GM21619 (cell line): Measurements from ENCODE around the gene PRKAG3.
"Not testable (repeated sequence)": the region's sequence is repeated elsewhere in the genome, so short reads cannot be mapped to it uniquely, and the experiment has no call there.

ENCODE experiments used
- ATAC-seq: cut with Tn5 transposase; IDR thresholded peaks from one replicate; pipeline ENCODE4 v1.9.1; 2021; ENCODE audit not compliant: unreplicated experiment

PRKAG3 gene

GRCh38 chr2:218844334-218844733, 12.7 kb upstream of the PRKAG3 start:
- not testable (repeated sequence) for ATAC-seq

DNA sequence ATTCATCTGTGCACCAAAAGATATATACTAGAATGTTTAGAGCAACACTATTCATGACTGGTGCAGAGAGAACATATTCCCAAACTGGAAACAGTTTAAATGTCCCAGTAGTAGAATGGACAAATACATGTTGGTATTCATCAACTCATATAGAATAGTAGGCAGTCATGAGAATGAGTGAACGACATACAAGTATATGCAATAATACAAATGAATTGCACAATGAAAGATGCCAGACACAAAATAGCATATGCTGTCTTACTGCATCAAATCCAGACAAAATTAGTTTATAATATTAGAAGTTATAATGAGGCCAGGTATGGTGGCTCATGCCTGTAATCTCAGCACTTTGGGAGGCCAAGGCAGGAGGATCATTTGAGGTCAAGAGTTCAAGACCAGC, 8.3 kb upstream of the PRKAG3 start:
- no peak for ATAC-seq

- no peak for ATAC-seq
Measured at GRCh38 chr2:218839430-218839829, 7.8 kb upstream of the PRKAG3 start.

GRCh38 chr2:218837495-218837894, 5.9 kb upstream of the PRKAG3 start:
- ATAC-seq: no peak

GRCh38 chr2:218834685-218835084, 3.1 kb upstream of the PRKAG3 start:
- no peak for ATAC-seq

DNA sequence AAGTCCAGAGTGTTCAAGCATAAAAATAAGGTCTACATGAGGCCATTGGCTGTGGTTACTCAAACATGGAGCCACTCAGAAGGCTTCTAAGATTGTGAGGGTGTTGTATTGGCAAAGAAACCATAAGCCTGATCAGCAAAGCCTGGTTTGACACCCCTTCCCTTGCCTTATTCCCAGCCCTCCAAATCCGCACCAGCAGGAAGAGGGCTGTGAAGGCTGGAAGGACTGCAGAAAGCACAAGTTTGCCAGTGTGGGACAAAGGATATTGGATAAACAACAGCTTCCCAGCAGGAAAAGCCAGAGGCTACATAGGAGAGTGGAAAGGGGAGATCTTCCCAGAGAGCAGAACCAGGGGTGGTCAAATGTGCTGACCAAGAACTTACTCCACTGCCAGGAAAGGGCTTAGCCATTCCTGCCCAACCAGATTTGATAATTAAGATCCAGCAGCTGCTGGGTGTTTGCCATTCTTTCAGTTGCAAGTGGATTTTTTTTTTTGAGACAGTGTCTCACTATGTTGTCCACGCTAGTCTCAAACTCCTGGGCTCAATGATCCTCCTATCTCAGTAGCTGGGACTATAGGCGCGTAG, 1.5 kb upstream of the PRKAG3 start:
- ATAC-seq: no peak

DNA sequence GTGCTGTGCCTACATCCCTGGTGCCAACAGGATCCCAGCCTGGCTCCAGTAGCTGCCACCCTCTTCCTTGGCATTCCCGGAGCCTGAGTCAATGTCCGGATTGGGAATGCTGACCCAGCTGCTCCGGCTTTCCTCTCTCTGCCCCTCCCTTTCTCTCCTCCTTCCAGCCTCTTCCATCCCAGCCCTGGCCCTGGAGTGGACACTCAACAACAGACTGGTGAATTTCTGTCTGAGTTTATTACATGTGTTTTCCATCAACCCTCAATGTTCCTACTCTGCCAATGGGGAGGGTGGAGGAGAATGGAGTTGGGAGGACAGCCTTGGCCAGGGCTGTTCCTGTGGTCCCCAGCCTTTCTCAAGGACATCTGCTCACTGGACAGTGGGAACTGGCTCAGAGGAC, 917 bp upstream of the PRKAG3 start:
- ATAC-seq: no peak

GRCh38 chr2:218832081-218832480, 478 bp upstream of the PRKAG3 start:
- no peak for ATAC-seq

DNA sequence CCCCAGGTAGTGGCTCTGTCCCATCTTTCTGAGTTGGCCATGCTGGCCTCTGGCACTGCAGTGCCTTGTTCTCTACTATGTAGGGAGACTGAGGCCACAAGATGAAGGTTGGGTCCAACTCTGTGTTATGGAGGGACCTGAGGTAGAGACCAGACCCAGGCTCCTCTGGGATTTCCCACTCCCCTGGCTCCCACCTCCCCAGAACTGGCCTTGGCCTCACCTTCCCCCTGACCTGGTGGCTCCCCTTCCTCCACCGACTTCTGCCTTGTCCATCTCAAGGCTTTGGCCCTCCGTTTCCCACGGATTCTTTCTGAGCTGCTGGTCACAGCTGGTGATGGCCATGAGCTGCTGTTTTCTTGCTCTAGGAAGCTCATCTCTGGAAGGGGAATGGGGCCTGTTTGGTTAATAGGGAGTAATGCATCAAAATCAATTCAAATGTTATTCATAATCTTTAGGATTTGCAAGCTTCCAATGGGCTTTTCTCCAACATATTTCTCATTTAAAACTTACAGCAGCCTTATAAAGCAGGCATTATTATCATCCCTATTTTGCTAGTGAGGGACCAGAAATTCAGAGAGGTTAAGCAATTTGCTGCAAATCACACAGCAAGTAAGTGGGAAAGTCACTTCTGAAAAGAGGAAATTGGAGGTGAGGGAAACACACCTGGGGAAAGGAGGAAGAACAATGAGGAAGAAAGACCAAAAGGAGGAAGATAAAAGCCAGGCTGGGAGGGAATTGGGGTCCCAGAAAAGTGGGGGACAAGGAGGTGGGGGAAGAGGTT, 887 bp downstream of the PRKAG3 start:
- ATAC-seq: no peak

DNA sequence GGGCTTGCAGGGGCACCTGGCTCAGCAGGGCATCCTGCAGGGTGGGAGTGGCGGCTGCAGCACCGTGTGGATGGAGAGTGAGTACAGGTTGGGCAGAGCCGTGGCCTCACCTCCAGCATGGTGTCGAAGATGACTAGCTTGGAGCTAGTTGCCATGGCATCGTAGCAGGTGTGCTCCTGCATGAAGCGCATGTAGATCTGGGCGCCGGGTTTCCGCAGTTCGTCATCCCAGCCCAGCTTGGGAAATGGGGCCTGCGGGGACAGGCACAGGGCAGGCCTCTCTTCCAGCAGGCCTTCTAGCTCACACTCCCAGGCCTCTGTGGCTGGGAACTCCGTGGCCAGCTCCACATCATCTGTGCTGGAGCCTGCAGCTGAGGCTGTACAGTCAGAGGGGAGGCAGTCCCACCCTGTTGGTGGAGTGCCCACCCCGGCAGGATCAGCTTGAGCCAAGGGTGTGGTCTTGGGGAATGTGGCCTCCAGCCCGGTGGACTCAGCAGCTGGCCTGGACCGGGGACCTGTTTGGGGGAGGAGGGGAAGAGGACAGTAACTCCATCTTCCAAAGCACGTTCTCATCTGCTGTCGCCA, 1.6 kb downstream of the PRKAG3 start:
- no peak for ATAC-seq

GRCh38 chr2:218828477-218828778, 3.2 kb downstream of the PRKAG3 start:
- ATAC-seq: no peak

DNA sequence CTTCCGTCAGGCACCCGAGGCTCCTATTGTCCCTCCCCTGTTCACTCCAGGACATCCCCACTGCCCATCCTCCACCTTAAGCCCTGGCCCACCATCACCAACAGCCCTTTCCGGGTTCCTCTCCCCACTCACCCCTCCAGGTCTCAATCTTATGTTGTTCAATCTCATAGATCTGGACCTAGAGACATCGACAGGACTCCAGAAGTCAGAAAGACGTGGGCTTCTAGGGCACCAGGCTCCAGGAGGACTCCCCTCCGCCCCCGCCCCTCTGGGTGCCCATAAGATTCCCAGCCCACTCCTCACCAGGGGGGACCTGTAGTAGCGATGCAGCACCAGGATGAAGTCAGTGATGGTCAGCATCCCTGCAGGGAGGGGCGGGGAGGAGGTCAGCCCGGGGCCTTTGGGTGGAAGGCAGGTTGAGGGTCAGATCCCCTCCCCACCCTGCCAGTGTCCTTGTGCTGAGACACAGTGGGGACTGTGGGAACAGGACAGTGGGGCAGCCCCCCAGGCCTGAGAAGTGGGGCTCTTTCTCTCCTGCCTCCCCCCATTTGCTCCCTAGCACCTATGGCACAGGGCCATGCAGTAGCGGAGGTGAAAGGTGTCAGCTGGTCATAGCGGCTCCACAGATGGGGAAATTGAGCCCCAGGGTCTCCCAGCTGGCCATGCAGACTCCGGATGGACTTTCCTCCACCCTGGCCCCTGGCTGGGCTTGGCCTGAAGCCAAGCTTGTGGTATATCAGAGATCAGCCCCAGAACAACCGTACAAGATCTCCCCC, 3.7 kb downstream of the PRKAG3 start:
- ATAC-seq: no peak

DNA sequence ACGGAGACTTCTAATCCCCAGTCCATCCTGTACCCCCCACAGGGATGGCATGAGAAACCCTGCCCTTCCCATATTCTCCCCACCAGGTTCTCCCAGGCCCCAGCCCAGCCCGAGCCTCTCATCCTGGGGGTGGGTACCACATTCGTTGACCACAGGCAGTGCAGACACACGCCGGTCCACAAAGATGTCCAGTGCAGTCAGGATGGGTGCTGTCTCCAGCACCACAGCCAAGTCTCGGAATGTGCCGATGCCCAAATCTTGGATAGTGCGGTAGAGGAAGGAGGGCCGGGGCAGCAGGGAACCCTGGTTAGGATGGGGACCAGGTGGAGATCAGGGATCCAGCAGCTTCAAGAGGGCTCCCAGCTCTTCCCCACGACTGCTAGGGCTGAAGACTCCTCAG, 4.8 kb downstream of the PRKAG3 start:
- no peak for ATAC-seq

- no peak for ATAC-seq
Measured at GRCh38 chr2:218824004-218824403, 7.6 kb downstream of the PRKAG3 start.

DNA sequence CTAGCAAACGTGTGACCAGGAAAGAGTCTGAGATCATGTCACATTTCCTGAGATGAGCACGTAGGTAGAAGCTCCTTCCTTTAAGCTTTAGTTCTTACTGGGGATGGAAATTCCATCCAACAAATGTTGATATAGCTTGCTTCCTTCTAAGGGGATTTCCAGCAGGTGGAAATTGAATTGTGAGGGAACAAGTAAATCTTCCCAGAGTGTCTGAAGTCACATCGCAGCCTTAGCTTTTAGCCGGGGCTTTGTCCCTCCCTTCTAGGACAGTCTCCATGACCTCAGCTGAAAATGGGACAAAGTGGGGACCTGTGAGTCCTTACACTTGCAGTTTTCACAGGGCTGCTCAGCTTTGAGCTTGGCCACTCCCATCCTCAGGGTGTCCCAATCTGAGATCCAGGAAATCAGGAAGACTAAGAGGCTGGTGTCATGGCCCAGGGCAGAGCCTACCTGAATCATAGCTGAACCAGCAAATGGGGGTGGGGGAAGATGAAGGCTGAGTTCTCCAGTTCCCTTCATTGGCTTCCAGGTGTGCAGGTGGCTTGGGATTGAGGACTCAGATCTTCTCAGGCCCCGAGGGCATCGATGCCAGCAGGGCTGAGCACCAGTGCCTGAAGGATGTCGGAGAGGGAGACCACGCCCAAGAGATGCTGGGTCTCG, 8.3 kb downstream of the PRKAG3 start:
- no peak for ATAC-seq

DNA sequence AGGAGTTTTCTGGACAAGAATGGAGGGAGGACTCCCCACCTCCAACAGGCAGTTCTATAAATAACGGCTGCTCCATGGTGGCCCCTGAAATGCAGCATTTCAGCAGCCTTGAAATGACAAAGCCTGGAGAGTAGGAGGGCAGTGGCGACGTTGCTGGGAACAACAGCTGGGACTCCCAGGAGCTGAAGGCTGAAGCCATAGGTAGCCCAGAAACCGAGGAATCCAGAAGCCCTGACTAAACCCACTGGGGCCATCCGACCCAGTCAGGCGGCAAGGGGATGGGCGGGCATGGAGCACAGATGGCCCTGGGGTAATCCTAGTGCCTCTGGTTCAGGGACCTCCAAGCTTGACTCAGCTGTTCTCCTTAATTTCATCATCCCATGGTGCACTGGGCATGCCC, 9.0 kb downstream of the PRKAG3 start:
- no peak for ATAC-seq

DNA sequence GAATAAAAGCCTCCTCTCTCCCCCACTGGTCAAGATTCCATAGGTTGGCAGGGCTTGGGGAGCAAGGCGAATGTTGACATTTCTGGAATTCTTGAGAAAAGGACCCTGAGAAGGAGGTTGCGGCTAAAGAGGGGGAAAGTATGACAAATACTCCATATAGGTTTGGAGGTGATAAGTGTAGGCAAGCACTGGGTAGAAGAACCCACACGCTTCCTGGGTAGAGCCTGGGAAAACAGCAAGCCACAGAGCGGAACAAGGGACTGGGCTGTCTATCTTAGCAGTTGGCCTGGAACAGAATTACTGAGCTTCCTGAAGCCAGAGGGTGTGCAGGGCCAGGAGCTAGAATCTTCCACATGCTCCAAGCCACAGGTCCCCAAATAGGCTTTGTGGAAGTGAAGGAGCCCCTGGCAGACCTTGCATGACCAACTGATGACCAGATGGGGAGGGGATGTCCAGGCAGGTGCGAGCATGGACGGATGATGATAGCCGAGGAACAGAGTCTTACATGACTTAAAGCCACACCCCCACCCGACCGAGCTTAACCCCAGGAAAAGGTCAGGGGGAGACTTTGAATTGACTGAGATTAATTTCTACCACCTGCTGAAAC, 9.9 kb downstream of the PRKAG3 start:
- ATAC-seq: no peak

GRCh38 chr2:218820746-218821369, 10.7 kb downstream of the PRKAG3 start:
- no peak for ATAC-seq

DNA sequence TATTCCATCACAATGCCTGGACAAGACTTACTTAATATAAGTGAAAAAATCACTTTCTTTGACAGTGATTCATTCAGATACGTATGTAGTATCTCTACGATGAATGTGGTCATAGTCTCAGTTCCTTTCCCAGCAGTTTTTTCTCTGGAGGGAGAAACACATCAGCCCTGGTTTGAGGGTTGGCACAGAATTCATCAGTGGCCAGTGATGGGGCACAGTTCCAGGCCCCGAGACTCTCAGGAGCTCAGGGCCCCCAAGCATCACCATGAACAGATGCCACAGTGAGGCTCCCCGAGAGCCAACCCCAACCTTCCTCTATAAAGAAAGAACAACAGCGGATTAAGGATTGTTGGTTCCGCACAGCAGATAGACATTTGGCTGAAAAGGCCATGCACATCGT, 12.5 kb downstream of the PRKAG3 start:
- ATAC-seq: no peak

DNA sequence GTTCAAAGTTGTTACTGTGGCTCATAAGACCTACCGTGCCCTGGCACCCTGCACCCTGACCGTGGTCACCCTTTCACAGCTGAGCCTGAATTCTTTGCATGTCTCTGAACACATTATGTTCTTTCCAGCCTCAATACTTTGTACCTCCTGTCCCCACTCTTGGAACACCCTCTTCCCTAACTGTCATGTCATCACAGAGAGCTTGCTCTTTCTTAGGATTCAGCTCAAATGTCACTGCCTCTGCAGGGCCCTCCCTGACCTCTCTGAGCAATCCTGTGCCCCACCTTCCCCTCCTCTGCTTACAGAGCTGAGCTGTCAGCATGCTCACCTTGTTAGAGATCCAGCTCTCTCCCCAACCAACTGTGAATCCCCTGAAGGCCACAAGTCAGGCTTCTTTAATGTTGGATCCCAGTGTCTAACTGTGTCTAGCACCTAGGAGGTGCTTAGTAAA, 15.0 kb downstream of the PRKAG3 start:
- no peak for ATAC-seq
